NCI-H2081 (cell line): ENCODE results near the gene DGKK.

Experiments
- DNase-seq, 2 experiments: peaks; one replicate each; lab custom pipeline; 2025; lab: John Stamatoyannopoulos, UW

The DGKK gene

GRCh38 chrX:50470103-50471031 lies at the start of gene DGKK:
Gene DGKK, minus strand, starts transcription at chrX:50470825. Its CDS starts 147 bp downstream, at chrX:50470678.
- DNase-seq, result no peak

GRCh38 chrX:50514811-50515210 lies 44.2 kb upstream of the DGKK start:
- DNase-seq, result no peak

GRCh38 chrX:50497114-50497513 lies 26.5 kb upstream of the DGKK start:
- DNase-seq, result no peak

- DNase-seq, result no peak
Measured at GRCh38 chrX:50495616-50496015, 25.0 kb upstream of the DGKK start.

GRCh38 chrX:50492720-50493119 lies 22.1 kb upstream of the DGKK start:
- no peak for DNase-seq

GRCh38 chrX:50484662-50485061 lies 14.0 kb upstream of the DGKK start:
- DNase-seq, result no peak

GRCh38 chrX:50483283-50483682 lies 12.7 kb upstream of the DGKK start:
- DNase-seq, result no peak

GRCh38 chrX:50475208-50475607 lies 4.6 kb upstream of the DGKK start:
- no peak for DNase-seq

GRCh38 chrX:50471390-50471789 lies 765 bp upstream of the DGKK start:
- no peak for DNase-seq

- no peak for DNase-seq
Measured at GRCh38 chrX:50469206-50469605, 1.4 kb downstream of the DGKK start.

- DNase-seq, result no peak
Measured at GRCh38 chrX:50459615-50460014, 11.0 kb downstream of the DGKK start.

- no peak for DNase-seq
Measured at GRCh38 chrX:50458483-50458882, 12.1 kb downstream of the DGKK start.

- no peak for DNase-seq
Measured at GRCh38 chrX:50456712-50457484, 13.7 kb downstream of the DGKK start.

GRCh38 chrX:50452782-50453181 lies 17.8 kb downstream of the DGKK start:
- no peak for DNase-seq

GRCh38 chrX:50450324-50450723 lies 20.3 kb downstream of the DGKK start:
- no peak for DNase-seq

GRCh38 chrX:50448565-50448964 lies 22.1 kb downstream of the DGKK start:
- no peak for DNase-seq

- DNase-seq, result no peak
Measured at GRCh38 chrX:50447535-50447934, 23.1 kb downstream of the DGKK start.

GRCh38 chrX:50442426-50443116 lies 28.1 kb downstream of the DGKK start:
- no peak for DNase-seq

- DNase-seq, result no peak
Measured at GRCh38 chrX:50436797-50437196, 33.8 kb downstream of the DGKK start.

GRCh38 chrX:50432829-50433289 lies 37.8 kb downstream of the DGKK start:
- DNase-seq, result no peak

GRCh38 chrX:50431623-50432022 lies 39.0 kb downstream of the DGKK start:
- no peak for DNase-seq

GRCh38 chrX:50430917-50431575 lies 39.6 kb downstream of the DGKK start:
- no peak for DNase-seq
